Lower leg skin (tissue), 4 donors: ENCODE results near the gene ZRSR2. TPM values are rescaled to one million over a fixed set of nuclear protein-coding genes. Genes with fewer than 3 reads are reported as not detected.

Experiments used
- DNase-seq, 2 donors: peaks; one replicate each; pipeline ENCODE4 v3.0.0-alpha.2; 2019; ENCODE audit warnings: low spot score in 2 of 2
- H3K4me3 ChIP-seq: fragments of 200-600 bp; sonication (generic); 2 replicates; pipeline ENCODE4 v1.5.1; 2017; ENCODE audit warnings: mild to moderate bottlenecking, low read depth; ENCODE audit not compliant: poor library complexity, severe bottlenecking
- POLR2A ChIP-seq, 2 donors: fragments of 450-650 bp; IDR thresholded peaks; one replicate each; pipeline ENCODE4 v1.6.1; 2016 to 2017; ENCODE audit warnings: antibody characterized with exemption in 2 of 2, mild to moderate bottlenecking in 1 of 2, moderate library complexity in 1 of 2
- WGBS, 2 donors: methylation state at CpG; one replicate each; pipeline ENCODE4 v1.1.5; 2018; 5-methylcytosine and 5-hydroxymethylcytosine counted together
- intact Hi-C: fragments of 100-400 bp; cut with DNase I; formaldehyde crosslinking; loops from one replicate; pipeline ENCODE4 v1.15.0; 2023; ENCODE audit warnings: low total_unique reads
- total RNA-seq, 4 donors: library from RNA; depleted of rRNA; stranded (reverse); fragments of >200 nt; gene quantifications; one replicate each; pipeline ENCODE4 v1.1.0, GENCODE V29; 2016
- TF ChIP-seq, protein P1 (sequence below), 3 donors: fragments of 450-650 bp; IDR thresholded peaks; one replicate each; pipeline ENCODE4 v1.5.1; 2016; ENCODE audit warnings: antibody characterized with exemption in 3 of 3, mild to moderate bottlenecking in 3 of 3, moderate library complexity in 2 of 3

ZRSR2 gene
- total RNA-seq, 4 donors from 2014 or later, result 1.9 to 11.2 (median 4.6) TPM

DNA sequence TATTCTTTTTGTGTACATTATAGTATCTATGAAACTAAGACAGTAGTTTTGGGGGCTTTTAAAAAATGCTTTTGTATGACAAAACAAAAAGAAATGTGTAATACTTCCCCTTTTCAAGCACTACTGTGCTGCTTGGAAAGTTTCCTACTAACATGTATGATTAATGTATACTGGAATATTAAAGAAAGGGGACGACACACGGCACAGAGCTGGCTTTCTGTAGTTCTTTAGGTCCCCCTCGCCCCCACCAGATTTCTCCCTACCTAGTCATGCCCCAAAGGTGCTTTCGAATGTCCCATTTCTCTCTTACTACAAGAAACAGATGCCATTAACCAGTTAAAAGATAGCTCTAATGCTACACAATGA is 65.9 kb downstream of the ZRSR2 start:
- WGBS, 2 donors, result 26 to 38% methylated on average over 4 of the region's 4 CpGs
- no peak for TF ChIP-seq POLR2A (IDR thresholded peaks at IDR 0.05)
- TF ChIP-seq, protein P1, sequence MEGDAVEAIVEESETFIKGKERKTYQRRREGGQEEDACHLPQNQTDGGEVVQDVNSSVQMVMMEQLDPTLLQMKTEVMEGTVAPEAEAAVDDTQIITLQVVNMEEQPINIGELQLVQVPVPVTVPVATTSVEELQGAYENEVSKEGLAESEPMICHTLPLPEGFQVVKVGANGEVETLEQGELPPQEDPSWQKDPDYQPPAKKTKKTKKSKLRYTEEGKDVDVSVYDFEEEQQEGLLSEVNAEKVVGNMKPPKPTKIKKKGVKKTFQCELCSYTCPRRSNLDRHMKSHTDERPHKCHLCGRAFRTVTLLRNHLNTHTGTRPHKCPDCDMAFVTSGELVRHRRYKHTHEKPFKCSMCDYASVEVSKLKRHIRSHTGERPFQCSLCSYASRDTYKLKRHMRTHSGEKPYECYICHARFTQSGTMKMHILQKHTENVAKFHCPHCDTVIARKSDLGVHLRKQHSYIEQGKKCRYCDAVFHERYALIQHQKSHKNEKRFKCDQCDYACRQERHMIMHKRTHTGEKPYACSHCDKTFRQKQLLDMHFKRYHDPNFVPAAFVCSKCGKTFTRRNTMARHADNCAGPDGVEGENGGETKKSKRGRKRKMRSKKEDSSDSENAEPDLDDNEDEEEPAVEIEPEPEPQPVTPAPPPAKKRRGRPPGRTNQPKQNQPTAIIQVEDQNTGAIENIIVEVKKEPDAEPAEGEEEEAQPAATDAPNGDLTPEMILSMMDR (IDR thresholded peaks at IDR 0.05), result no peak
- intact Hi-C loops, result loop anchor here (10.0 kb wide), 1 partner anchor 859 kb away; the partner anchor contains the start of genes CTPS2 and SYAP1
- DNase-seq, result no peak
- no peak overlapping the region for H3K4me3 ChIP-seq

DNA sequence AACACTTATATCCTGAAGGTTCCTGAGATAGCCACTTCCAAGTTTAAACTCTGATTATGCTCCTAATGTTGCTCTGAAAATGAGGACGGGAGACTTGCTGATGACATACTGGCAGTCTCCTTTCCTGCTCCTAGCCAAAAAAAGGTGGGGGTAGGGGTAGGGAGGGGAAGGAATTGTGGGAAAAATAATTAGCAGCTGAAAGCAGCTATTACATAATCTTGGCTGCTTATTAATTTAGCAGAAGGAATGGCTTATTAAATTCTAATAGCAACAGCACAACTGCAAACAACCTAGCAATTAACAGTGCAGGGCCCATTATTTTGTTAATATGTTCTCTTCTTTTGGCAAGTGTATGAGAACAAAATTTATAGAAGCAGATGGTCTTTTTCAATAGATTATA is 66.4 kb downstream of the ZRSR2 start:
- no peak for DNase-seq
- WGBS, 2 donors, result 18 to 38% methylated on average over 1 of the region's 1 CpG
- H3K4me3 ChIP-seq, result no peak overlapping the region
- intact Hi-C loops, result loop anchor here (10.0 kb wide), 1 partner anchor 858 kb away; the partner anchor contains the start of genes CTPS2 and SYAP1
- TF ChIP-seq POLR2A (IDR thresholded peaks at IDR 0.05), result no peak
- TF ChIP-seq, protein P1 (IDR thresholded peaks at IDR 0.05), result no peak

DNA sequence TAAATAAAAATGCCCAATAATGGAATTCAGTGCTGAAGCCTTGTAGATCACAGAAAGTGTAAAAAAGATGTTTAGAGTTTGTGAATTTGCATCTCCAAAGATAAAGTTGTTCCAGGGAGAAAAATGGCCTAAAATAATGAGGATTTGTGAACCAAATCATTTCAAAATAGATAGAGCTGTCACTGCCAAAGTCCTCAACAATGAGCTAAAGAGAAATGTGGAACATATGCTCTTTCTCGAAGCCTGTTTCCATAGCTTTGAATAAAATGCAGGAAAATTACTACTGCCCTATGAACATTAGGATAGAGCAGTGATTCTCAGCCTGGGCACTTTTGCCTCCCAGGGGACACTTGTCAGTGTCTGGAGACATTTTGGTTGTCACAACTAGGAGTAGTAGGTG is 67.8 kb downstream of the ZRSR2 start:
- H3K4me3 ChIP-seq, result no peak overlapping the region
- TF ChIP-seq, protein P1 (IDR thresholded peaks at IDR 0.05), result no peak
- TF ChIP-seq POLR2A (IDR thresholded peaks at IDR 0.05), result no peak
- no peak for DNase-seq
- 69 to 77% methylated on average over 1 of the region's 1 CpG for WGBS, 2 donors
- intact Hi-C loops, result loop anchor here (10.0 kb wide), 1 partner anchor 857 kb away; the partner anchor contains the start of genes CTPS2 and SYAP1

DNA sequence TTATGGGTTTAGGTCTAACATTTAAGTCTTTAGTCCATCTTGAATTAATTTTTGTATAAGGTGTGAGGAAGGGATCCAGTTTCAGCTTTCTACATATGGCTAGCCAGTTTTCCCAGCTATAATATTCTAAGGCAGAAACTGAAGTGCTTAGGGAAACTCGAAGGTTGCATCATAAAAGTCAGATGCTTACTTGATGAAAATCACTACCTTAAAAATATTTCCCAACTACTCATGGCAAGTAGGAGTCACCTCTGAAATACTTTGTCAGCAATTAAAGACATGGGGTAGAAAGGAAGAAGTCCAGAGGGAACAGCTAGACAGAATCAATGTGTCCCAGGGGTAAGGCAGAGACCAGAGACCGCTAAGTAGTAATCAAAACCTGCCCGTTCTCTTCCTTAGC is 70.6 kb downstream of the ZRSR2 start:
- no peak overlapping the region for H3K4me3 ChIP-seq
- TF ChIP-seq, protein P1 (IDR thresholded peaks at IDR 0.05), result no peak
- TF ChIP-seq POLR2A (IDR thresholded peaks at IDR 0.05), result no peak
- intact Hi-C loops, result no loop called here
- 82 to 86% methylated on average over 3 of the region's 3 CpGs for WGBS, 2 donors
- no peak for DNase-seq

DNA sequence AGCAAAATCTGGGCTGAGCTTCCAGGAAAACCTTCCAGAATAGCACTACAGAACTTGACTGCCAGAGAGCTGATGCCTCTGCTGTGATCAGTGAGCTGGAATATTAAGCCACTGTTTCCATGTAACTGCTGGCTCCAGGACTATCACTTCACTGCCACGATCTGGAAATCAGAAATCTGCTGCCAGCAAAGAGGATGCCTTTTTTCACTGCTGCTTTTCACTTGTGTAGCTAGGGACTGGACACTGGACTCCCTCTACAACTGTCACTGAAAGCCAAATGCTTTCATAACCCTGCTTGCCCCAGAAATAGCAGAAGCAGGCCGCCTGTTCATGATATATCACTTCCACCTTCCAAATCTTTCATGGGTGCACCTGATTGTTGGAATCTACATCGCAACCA is 73.7 kb downstream of the ZRSR2 start:
- intact Hi-C loops, result no loop called here
- DNase-seq, result no peak
- no peak overlapping the region for H3K4me3 ChIP-seq
- WGBS, 2 donors, result 53 to 79% methylated on average over 3 of the region's 3 CpGs
- no peak for TF ChIP-seq POLR2A (IDR thresholded peaks at IDR 0.05)
- TF ChIP-seq, protein P1 (IDR thresholded peaks at IDR 0.05), result no peak

DNA sequence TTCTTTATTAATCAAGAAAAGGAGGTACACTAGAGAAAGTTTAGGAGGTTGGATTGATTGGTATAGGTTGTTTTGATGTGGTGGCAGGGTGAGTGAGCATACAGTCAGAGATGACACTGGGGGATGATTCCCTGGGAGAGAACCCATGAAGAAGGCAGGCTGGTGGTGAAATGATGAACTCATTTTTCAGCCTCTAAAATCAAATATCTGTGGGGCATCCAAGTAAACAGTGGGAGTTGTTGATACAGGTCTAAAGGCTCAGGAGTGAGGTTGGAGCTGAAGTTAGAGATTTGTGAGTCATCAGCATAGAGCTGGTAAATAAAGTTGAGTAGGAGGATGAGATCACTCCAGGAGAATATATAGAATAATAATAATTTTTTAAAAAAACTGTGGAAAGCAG is 74.3 kb downstream of the ZRSR2 start:
- TF ChIP-seq, protein P1 (IDR thresholded peaks at IDR 0.05), result no peak
- no peak for TF ChIP-seq POLR2A (IDR thresholded peaks at IDR 0.05)
- H3K4me3 ChIP-seq, result no peak overlapping the region
- no peak for DNase-seq
- intact Hi-C loops, result no loop called here
